ENCODE results near the gene GMPR2.

GMPR2 gene

DNA sequence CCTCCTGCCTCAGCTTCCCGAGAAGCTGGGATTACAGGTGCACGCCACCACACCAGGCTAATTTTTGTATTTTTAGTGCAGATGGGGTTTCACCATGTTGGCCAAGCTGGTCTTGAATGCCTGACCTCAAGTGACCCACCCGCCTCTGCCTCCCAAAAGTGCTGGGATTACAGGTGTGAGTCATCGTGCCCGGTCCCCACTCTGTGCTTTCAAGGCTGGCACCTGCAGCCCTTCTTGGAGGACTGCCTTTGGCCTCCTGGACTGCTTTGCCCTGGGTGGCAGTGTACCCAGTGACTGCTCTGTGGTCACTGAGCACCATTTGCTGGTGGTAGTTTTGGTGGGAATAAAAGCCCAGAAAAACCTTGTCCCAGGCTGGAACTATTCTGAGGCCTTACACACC, 54.3 kb downstream of the GMPR2 start:
- no peak overlapping the region for H3K4me3 ChIP-seq (ENCODE audit: control insufficient read depth, low read depth, low read length)
- DNase-seq (ENCODE audit: low read depth) = no peak
- TF ChIP-seq, protein P1, sequence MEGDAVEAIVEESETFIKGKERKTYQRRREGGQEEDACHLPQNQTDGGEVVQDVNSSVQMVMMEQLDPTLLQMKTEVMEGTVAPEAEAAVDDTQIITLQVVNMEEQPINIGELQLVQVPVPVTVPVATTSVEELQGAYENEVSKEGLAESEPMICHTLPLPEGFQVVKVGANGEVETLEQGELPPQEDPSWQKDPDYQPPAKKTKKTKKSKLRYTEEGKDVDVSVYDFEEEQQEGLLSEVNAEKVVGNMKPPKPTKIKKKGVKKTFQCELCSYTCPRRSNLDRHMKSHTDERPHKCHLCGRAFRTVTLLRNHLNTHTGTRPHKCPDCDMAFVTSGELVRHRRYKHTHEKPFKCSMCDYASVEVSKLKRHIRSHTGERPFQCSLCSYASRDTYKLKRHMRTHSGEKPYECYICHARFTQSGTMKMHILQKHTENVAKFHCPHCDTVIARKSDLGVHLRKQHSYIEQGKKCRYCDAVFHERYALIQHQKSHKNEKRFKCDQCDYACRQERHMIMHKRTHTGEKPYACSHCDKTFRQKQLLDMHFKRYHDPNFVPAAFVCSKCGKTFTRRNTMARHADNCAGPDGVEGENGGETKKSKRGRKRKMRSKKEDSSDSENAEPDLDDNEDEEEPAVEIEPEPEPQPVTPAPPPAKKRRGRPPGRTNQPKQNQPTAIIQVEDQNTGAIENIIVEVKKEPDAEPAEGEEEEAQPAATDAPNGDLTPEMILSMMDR (IDR thresholded peaks at IDR 0.05; ENCODE audit: control insufficient read depth, insufficient read depth, low read depth, low read length, missing control alignments) = no peak

Data from AG09309 (cell line).